Upper lobe of right lung (tissue), 1 donor: ENCODE data around the gene KRT8. TPM values are rescaled to one million over a fixed set of nuclear protein-coding genes. Genes with fewer than 3 reads are reported as not detected.

Source experiments
- ATAC-seq: fragments of 200-7000 bp; cut with Tn5 transposase; one replicate; pipeline ENCODE4 v1.9.1; 2020; ENCODE audit warnings: mild to moderate bottlenecking, moderate library complexity
- DNase-seq: peaks from one replicate; pipeline ENCODE4 v3.0.0-alpha.2; 2020
- H3K27ac ChIP-seq: fragments of 200-600 bp; one replicate; pipeline ENCODE4 v1.8.0; 2022
- H3K27me3 ChIP-seq: fragments of 200-600 bp; one replicate; pipeline ENCODE4 v1.8.0; 2022; ENCODE audit warnings: mild to moderate bottlenecking
- H3K36me3 ChIP-seq: fragments of 200-600 bp; one replicate; pipeline ENCODE4 v1.8.0; 2022
- H3K4me1 ChIP-seq: fragments of 200-600 bp; one replicate; pipeline ENCODE4 v1.8.0; 2022
- H3K4me3 ChIP-seq: fragments of 200-600 bp; one replicate; pipeline ENCODE4 v1.8.0; 2022; ENCODE audit warnings: mild to moderate bottlenecking
- H3K9me3 ChIP-seq: fragments of 200-600 bp; one replicate; pipeline ENCODE4 v1.8.0; 2022
- intact Hi-C: fragments of 100-400 bp; cut with DNase I; formaldehyde crosslinking; loops from one replicate; pipeline ENCODE4 v1.11.0; 2022
- total RNA-seq: library from RNA; stranded (reverse); fragmentation: NEBNext Ultra II Directional; extraction: Animal tissue kit (Norgen Biotek cat#: 25700); gene quantifications from one replicate; pipeline ENCODE4 v1.2.1, GENCODE V29; 2021
- TF ChIP-seq, protein P1 (sequence below): fragments of 200-600 bp; IDR thresholded peaks from one replicate; pipeline ENCODE4 v1.8.0; 2022; ENCODE audit warnings: antibody characterized with exemption
- donor health status: DM: no; HTN: yes; CAD: no; lungs with severe emphysema.

KRT8 gene
- total RNA-seq, 1 donor from 2014 or later, result 223 TPM

DNA sequence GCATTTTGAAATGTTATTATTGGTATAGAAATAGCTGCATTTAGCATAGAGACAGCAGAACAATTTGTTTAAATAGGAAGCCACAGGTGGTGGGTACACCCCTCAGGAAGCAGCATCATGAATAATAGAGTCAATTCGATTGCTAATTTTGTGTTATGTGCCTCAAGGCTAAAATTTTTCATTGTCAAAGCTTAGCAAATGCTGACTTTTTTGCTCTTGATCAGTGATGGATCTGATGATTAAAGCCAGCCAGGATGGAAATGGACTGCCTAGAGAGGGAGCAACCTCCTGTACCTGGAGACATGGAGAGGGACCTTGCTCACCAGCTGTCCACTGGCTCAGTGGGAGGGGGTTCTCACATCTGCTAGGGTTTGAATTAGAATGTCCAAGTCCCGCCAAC is 4.5 kb upstream of the KRT8 start:
- no peaks in the 10 kb centered on the region for H3K9me3 ChIP-seq
- ATAC-seq, result no peak
- H3K27ac ChIP-seq, result no peak overlapping the region

DNA sequence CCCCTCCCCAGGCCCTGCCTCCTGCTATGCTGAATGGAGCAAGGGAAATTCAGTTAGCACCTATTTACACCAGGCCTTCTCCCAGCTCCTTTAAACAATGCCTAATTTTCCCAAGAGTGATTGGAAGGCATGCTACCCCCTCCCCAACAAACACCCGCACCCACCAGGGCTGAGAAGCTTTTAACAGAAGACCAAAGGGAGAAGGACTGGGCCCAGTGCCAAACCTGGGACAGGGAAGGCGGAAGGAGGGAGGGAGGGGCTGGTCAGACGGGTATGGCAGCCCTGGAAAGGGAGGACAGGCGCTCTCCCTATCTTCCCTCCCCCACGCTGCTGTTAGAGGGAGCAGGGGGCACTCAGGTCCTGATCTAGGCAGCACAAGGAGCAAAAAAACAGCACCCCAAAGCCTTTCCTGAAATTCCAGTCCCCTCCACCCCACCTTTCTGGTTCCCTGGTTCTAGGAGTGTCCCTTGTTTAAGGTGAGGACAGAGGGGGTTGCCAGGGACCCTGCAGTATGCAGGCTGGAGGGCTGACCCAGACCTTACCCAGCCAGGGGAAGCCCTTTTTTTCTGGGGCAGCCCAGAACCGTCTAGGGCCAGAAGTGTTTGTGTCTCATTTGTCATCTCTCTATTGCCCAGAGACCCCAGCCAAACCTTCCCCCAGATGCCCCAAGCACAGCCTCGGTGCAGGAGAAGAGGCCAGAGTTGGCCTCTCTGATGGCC is 2.4 kb upstream of the KRT8 start:
- Histone ChIP-seq H3K4me1 (peaks cover 8% of the 10 kb centered on the region), H3K27me3 (no peaks in the 10 kb centered on the region), H3K36me3 (no peaks in the 10 kb centered on the region), H3K9me3 (no peaks in the 10 kb centered on the region), H3K27ac (peak overlapping the region; percentile 84), H3K4me3 (no peak overlapping the region)
- ATAC-seq, result peak; percentile 19
- DNase-seq, result peak; percentile 85
- intact Hi-C loops, result no loop called here
- TF ChIP-seq, protein P1, sequence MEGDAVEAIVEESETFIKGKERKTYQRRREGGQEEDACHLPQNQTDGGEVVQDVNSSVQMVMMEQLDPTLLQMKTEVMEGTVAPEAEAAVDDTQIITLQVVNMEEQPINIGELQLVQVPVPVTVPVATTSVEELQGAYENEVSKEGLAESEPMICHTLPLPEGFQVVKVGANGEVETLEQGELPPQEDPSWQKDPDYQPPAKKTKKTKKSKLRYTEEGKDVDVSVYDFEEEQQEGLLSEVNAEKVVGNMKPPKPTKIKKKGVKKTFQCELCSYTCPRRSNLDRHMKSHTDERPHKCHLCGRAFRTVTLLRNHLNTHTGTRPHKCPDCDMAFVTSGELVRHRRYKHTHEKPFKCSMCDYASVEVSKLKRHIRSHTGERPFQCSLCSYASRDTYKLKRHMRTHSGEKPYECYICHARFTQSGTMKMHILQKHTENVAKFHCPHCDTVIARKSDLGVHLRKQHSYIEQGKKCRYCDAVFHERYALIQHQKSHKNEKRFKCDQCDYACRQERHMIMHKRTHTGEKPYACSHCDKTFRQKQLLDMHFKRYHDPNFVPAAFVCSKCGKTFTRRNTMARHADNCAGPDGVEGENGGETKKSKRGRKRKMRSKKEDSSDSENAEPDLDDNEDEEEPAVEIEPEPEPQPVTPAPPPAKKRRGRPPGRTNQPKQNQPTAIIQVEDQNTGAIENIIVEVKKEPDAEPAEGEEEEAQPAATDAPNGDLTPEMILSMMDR, result no peak

More for the DNA sequence above, 4.5 kb upstream of the KRT8 start:
- TF ChIP-seq, protein P1, result no peak
- intact Hi-C loops, result no loop called here
- H3K4me1 ChIP-seq, result peaks cover 8% of the 10 kb centered on the region
- H3K4me3 ChIP-seq, result no peak overlapping the region
- H3K27me3 ChIP-seq, result no peaks in the 10 kb centered on the region
- H3K36me3 ChIP-seq, result no peaks in the 10 kb centered on the region
- DNase-seq, result no peak

DNA sequence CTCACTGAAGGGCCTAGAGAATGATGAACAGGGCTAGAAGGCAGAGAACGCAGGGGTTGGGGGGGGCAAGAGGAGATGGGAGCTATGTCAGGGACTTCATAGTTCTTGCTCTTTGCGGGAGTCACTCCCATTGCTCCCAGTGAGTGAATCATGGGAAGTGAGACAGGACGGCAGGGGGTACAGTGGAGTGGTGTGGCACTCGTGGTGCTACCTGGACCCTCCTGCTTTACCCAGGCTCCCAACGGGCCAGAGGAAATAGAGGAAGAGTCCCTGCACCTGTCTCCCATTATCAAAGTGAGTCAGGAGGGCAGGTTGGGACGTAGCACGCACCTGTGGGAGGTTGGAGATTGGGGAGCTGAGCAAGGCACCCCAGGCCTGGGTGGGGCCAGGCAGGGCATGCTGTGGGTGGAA is 1.3 kb upstream of the KRT8 start:
- Histone ChIP-seq H3K36me3 (no peaks in the 10 kb centered on the region), H3K27me3 (no peaks in the 10 kb centered on the region), H3K4me3 (no peak overlapping the region), H3K9me3 (no peaks in the 10 kb centered on the region), H3K27ac (peak overlapping the region; percentile 66), H3K4me1 (peaks cover 8% of the 10 kb centered on the region)
- intact Hi-C loops, result no loop called here
- DNase-seq (no peak), ATAC-seq (no peak)
- TF ChIP-seq, protein P1, result no peak

DNA sequence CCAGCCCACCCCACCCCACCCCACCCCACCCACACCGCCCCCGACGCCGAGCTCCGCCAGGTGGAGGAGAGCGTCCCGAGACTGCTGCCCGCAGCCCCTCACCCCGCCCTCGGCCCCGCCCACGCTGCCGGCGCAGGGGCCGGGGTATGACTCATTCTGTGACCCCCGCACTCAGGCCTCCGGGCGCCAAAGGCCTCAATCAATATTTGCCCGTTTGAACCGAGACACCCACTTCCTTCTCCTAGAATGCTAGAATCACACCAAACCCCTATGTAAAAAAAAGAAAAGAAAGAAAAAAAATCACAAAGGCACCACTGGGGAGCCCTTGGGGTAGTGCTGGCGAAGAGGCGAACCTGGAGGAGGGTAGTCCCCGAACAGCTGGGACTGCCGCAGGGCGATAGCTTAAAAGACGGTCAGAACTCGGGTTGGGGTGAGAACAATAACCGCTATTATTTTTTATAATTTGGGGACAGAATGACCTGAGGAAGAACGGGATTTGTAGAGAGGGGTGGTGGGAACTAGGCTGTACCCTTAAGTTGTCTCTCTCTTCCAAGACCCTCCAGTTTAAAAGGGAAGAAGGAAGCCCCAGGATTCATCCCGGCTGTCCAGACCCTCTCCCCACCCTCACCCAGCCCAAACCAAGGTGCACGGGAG is 894 bp downstream of the KRT8 start:
- ATAC-seq (peak; percentile 49), DNase-seq (peak; percentile 86)
- no peaks in the 10 kb centered on the region for H3K9me3 ChIP-seq
- TF ChIP-seq, protein P1, result no peak
- peak overlapping the region; percentile 67 for H3K27ac ChIP-seq
- no peaks in the 10 kb centered on the region for H3K27me3 ChIP-seq
- H3K4me3 ChIP-seq, result peak overlapping the region; percentile 55
- peaks cover 8% of the 10 kb centered on the region for H3K4me1 ChIP-seq
- H3K36me3 ChIP-seq, result no peaks in the 10 kb centered on the region
- intact Hi-C loops, result no loop called here

DNA sequence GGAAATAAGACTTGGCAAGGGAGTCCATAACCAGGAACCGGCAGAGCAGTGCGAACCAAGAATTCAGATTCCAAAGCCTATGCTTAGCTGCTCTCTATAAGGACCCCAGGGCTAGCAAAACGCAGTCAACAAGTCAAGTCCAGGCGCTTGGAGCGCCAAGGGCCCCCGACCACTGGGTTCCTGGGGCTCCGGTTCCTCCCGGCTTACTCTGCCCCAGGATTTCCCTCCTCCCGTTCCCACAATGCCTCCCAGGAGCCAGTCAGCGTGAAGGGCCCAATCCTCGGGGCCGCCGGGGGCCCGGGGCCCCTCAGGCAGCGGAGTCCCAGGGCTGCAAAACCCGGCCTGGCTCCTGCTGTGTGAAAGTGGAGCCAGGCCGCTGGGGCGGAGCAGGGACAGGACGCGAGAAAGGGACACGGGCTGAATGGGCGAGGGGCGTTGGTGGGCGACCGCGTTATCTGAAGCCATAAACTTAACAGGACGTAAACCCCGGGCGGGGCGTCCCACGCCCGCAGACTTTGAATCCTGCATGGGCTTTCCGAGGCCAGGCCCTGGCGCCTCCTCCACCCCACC is 1.5 kb downstream of the KRT8 start:
- no peaks in the 10 kb centered on the region for H3K9me3 ChIP-seq
- TF ChIP-seq, protein P1, result no peak
- H3K4me1 ChIP-seq, result peaks cover 8% of the 10 kb centered on the region
- peak overlapping the region; percentile 55 for H3K4me3 ChIP-seq
- peak; percentile 79 for ATAC-seq
- no peaks in the 10 kb centered on the region for H3K36me3 ChIP-seq
- intact Hi-C loops, result no loop called here
- peak; percentile 91 for DNase-seq
- peak overlapping the region; percentile 67 for H3K27ac ChIP-seq
- no peaks in the 10 kb centered on the region for H3K27me3 ChIP-seq
